ENCODE data around the gene GALNT18. TPM values are rescaled to one million over a fixed set of nuclear protein-coding genes. Genes with fewer than 3 reads are reported as not detected.

Gene GALNT18
- total and polyA plus RNA-seq, 4 donors: 9.8 to 20.1 (median 12.8) TPM

GRCh38 chr11:11583801-11584529 is 37.8 kb downstream of the GALNT18 start:
- H3K4me3 ChIP-seq (ENCODE audit: low read depth, low read length): no peak overlapping the region
- no peak overlapping the region for H3K27ac ChIP-seq (ENCODE audit: low read depth, low read length)
- no peaks in the 10 kb centered on the region for H3K9me3 ChIP-seq (ENCODE audit: control insufficient read depth, insufficient read depth, low read length)
- H3K36me3 ChIP-seq (ENCODE audit: control insufficient read depth, insufficient read depth, low read length): no peaks in the 10 kb centered on the region
- peaks cover 3% of the 10 kb centered on the region for H3K27me3 ChIP-seq (ENCODE audit: control insufficient read depth, insufficient read depth, low read length)
- DNase-seq (ENCODE audit: low read depth in 4 of 6, low spot score in 6 of 6): no peak
- peaks cover 25% of the 10 kb centered on the region for H3K4me1 ChIP-seq (ENCODE audit: control insufficient read depth, insufficient read depth, low read length)
- WGBS (ENCODE audit: insufficient coverage): 91% methylated on average over 5 of the region's 9 CpGs

- peak overlapping the region; percentile 9 for H3K27ac ChIP-seq (ENCODE audit: low read depth, low read length)
- no peak overlapping the region for H3K4me3 ChIP-seq (ENCODE audit: low read depth, low read length)
- WGBS (ENCODE audit: insufficient coverage): 40% methylated on average over 1 of the region's 5 CpGs
- H3K36me3 ChIP-seq (ENCODE audit: control insufficient read depth, insufficient read depth, low read length): no peaks in the 10 kb centered on the region
- H3K9me3 ChIP-seq (ENCODE audit: control insufficient read depth, insufficient read depth, low read length): no peaks in the 10 kb centered on the region
- peaks cover 3% of the 10 kb centered on the region for H3K27me3 ChIP-seq (ENCODE audit: control insufficient read depth, insufficient read depth, low read length)
- peaks cover 36% of the 10 kb centered on the region for H3K4me1 ChIP-seq (ENCODE audit: control insufficient read depth, insufficient read depth, low read length)
- peak in 1 of 6 donors; percentile 37 for DNase-seq (ENCODE audit: low read depth in 4 of 6, low spot score in 6 of 6)
Measured at GRCh38 chr11:11582011-11582701, 39.6 kb downstream of the GALNT18 start.

- H3K27me3 ChIP-seq (ENCODE audit: control insufficient read depth, insufficient read depth, low read length): peaks cover 3% of the 10 kb centered on the region
- WGBS (ENCODE audit: insufficient coverage): 60% methylated on average over 3 of the region's 4 CpGs
- H3K36me3 ChIP-seq (ENCODE audit: control insufficient read depth, insufficient read depth, low read length): no peaks in the 10 kb centered on the region
- peak overlapping the region; percentile 9 for H3K27ac ChIP-seq (ENCODE audit: low read depth, low read length)
- no peak overlapping the region for H3K4me3 ChIP-seq (ENCODE audit: low read depth, low read length)
- no peaks in the 10 kb centered on the region for H3K9me3 ChIP-seq (ENCODE audit: control insufficient read depth, insufficient read depth, low read length)
- peaks cover 41% of the 10 kb centered on the region for H3K4me1 ChIP-seq (ENCODE audit: control insufficient read depth, insufficient read depth, low read length)
- no peak for DNase-seq (ENCODE audit: low read depth in 4 of 6, low spot score in 6 of 6)
Measured at GRCh38 chr11:11581481-11581880, 40.3 kb downstream of the GALNT18 start.

GRCh38 chr11:11580841-11581411 is 40.9 kb downstream of the GALNT18 start:
- Histone ChIP-seq H3K27me3 (ENCODE audit: control insufficient read depth, insufficient read depth, low read length) (peaks cover 3% of the 10 kb centered on the region), H3K9me3 (ENCODE audit: control insufficient read depth, insufficient read depth, low read length) (no peaks in the 10 kb centered on the region), H3K4me3 (ENCODE audit: low read depth, low read length) (no peak overlapping the region), H3K4me1 (ENCODE audit: control insufficient read depth, insufficient read depth, low read length) (peaks cover 41% of the 10 kb centered on the region), H3K27ac (ENCODE audit: low read depth, low read length) (peak overlapping the region; percentile 9), H3K36me3 (ENCODE audit: control insufficient read depth, insufficient read depth, low read length) (no peaks in the 10 kb centered on the region)
- 20% methylated on average over 10 of the region's 10 CpGs for WGBS (ENCODE audit: insufficient coverage)
- peak in 1 of 6 donors; percentile 52 for DNase-seq (ENCODE audit: low read depth in 4 of 6, low spot score in 6 of 6)

GRCh38 chr11:11580012-11580411 is 41.8 kb downstream of the GALNT18 start:
- Histone ChIP-seq H3K4me1 (ENCODE audit: control insufficient read depth, insufficient read depth, low read length) (peaks cover 45% of the 10 kb centered on the region), H3K4me3 (ENCODE audit: low read depth, low read length) (no peak overlapping the region), H3K27ac (ENCODE audit: low read depth, low read length) (no peak overlapping the region), H3K9me3 (ENCODE audit: control insufficient read depth, insufficient read depth, low read length) (no peaks in the 10 kb centered on the region), H3K36me3 (ENCODE audit: control insufficient read depth, insufficient read depth, low read length) (no peaks in the 10 kb centered on the region), H3K27me3 (ENCODE audit: control insufficient read depth, insufficient read depth, low read length) (peaks cover 3% of the 10 kb centered on the region)
- no peak for DNase-seq (ENCODE audit: low read depth in 4 of 6, low spot score in 6 of 6)
- WGBS (ENCODE audit: insufficient coverage): 100% methylated on average over 3 of the region's 5 CpGs

GRCh38 chr11:11579012-11579988 is 42.5 kb downstream of the GALNT18 start:
- WGBS (ENCODE audit: insufficient coverage): 88% methylated on average over 10 of the region's 13 CpGs
- Histone ChIP-seq H3K9me3 (ENCODE audit: control insufficient read depth, insufficient read depth, low read length) (no peaks in the 10 kb centered on the region), H3K4me1 (ENCODE audit: control insufficient read depth, insufficient read depth, low read length) (peaks cover 46% of the 10 kb centered on the region), H3K27me3 (ENCODE audit: control insufficient read depth, insufficient read depth, low read length) (peaks cover 3% of the 10 kb centered on the region), H3K36me3 (ENCODE audit: control insufficient read depth, insufficient read depth, low read length) (no peaks in the 10 kb centered on the region), H3K4me3 (ENCODE audit: low read depth, low read length) (no peak overlapping the region), H3K27ac (ENCODE audit: low read depth, low read length) (no peak overlapping the region)
- DNase-seq (ENCODE audit: low read depth in 4 of 6, low spot score in 6 of 6): no peak

GRCh38 chr11:11577932-11578911 is 43.6 kb downstream of the GALNT18 start:
- Histone ChIP-seq H3K9me3 (ENCODE audit: control insufficient read depth, insufficient read depth, low read length) (no peaks in the 10 kb centered on the region), H3K4me1 (ENCODE audit: control insufficient read depth, insufficient read depth, low read length) (peaks cover 46% of the 10 kb centered on the region), H3K27me3 (ENCODE audit: control insufficient read depth, insufficient read depth, low read length) (peaks cover 3% of the 10 kb centered on the region), H3K27ac (ENCODE audit: low read depth, low read length) (no peak overlapping the region), H3K36me3 (ENCODE audit: control insufficient read depth, insufficient read depth, low read length) (no peaks in the 10 kb centered on the region), H3K4me3 (ENCODE audit: low read depth, low read length) (no peak overlapping the region)
- DNase-seq (ENCODE audit: low read depth in 4 of 6, low spot score in 6 of 6): peak in 1 of 6 donors; percentile 55
- WGBS (ENCODE audit: insufficient coverage): 47% methylated on average over 5 of the region's 15 CpGs

GRCh38 chr11:11577251-11577855 is 44.5 kb downstream of the GALNT18 start:
- Histone ChIP-seq H3K27ac (ENCODE audit: low read depth, low read length) (no peak overlapping the region), H3K36me3 (ENCODE audit: control insufficient read depth, insufficient read depth, low read length) (no peaks in the 10 kb centered on the region), H3K4me3 (ENCODE audit: low read depth, low read length) (no peak overlapping the region), H3K9me3 (ENCODE audit: control insufficient read depth, insufficient read depth, low read length) (no peaks in the 10 kb centered on the region), H3K4me1 (ENCODE audit: control insufficient read depth, insufficient read depth, low read length) (peaks cover 43% of the 10 kb centered on the region), H3K27me3 (ENCODE audit: control insufficient read depth, insufficient read depth, low read length) (peaks cover 3% of the 10 kb centered on the region)
- WGBS (ENCODE audit: insufficient coverage): 89% methylated on average over 6 of the region's 8 CpGs
- no peak for DNase-seq (ENCODE audit: low read depth in 4 of 6, low spot score in 6 of 6)

All from spinal cord (tissue), 10 donors.